Stomach (tissue), 9 donors: ENCODE data around the gene PPP1R37. TPM values are rescaled to one million over a fixed set of nuclear protein-coding genes. Genes with fewer than 3 reads are reported as not detected.
A peak's percentile ranks its signal among the peaks of the same experiment; 100 is the strongest.

Source experiments
- DNase-seq, 2 donors: peaks; one replicate each; pipeline versions ENCODE4 v3.0.0 to v3.0.0-alpha.2; 2013 to 2019
- H3K27ac ChIP-seq, 5 donors: fragments of 200-600 bp in 4 of 5; sonication (generic) in 4 of 5; one replicate each; pipeline ENCODE4 v1.5.1; 2013 to 2019; ENCODE audit warnings: mild to moderate bottlenecking in 1 of 5, moderate library complexity in 1 of 5
- H3K27me3 ChIP-seq, 3 donors: fragments of 200-600 bp; sonication (generic); one replicate each; pipeline ENCODE4 v1.5.1; 2017 to 2019; ENCODE audit warnings: mixed run types in 1 of 3
- H3K36me3 ChIP-seq, 4 donors: fragments of 200-600 bp; sonication (generic); 1 replicate in 3 of 4; 2 replicates in 1 of 4; pipeline ENCODE4 v1.5.1; 2016 to 2019
- H3K4me1 ChIP-seq, 4 donors: fragments of 200-600 bp; sonication (generic); one replicate each; pipeline ENCODE4 v1.5.1; 2016 to 2019
- H3K4me3 ChIP-seq, 4 donors: fragments of 200-600 bp; sonication (generic) in 3 of 4; one replicate each; pipeline ENCODE4 v1.5.1; 2016 to 2019; ENCODE audit warnings: mild to moderate bottlenecking in 1 of 4
- H3K9me3 ChIP-seq, 4 donors: fragments of 200-600 bp; sonication (generic); one replicate each; pipeline ENCODE4 v1.5.1; 2016 to 2019
- CTCF ChIP-seq, 7 experiments: fragments of 450-650 bp in 4 of 7; fragments of 200-600 bp in 3 of 7; sonication (generic) in 3 of 7; IDR thresholded peaks; one replicate each; pipeline ENCODE4 v1.5.1; 2016 to 2019; ENCODE audit warnings: antibody characterized with exemption in 7 of 7, control low read depth in 2 of 7, mild to moderate bottlenecking in 1 of 7
- EP300 ChIP-seq: sonication (generic); formaldehyde crosslinking; IDR thresholded peaks from one replicate; pipeline ENCODE4 v1.6.1; 2017; ENCODE audit warnings: antibody characterized with exemption
- POLR2A ChIP-seq, 4 donors: fragments of 450-650 bp; IDR thresholded peaks; one replicate each; pipeline ENCODE4 v1.6.1; 2016; ENCODE audit warnings: antibody characterized with exemption in 4 of 4, control low read depth in 2 of 4, mild to moderate bottlenecking in 1 of 4, moderate library complexity in 1 of 4
- POLR2AphosphoS5 ChIP-seq, 3 donors: sonication (generic); formaldehyde crosslinking; IDR thresholded peaks; one replicate each; pipeline ENCODE4 v1.6.1; 2016; ENCODE audit warnings: antibody characterized with exemption in 3 of 3
- WGBS, 5 donors: extraction: QIAGEN DNeasy Blood & Tissue Kit in 3 of 5; methylation state at CpG; one replicate each; pipeline versions ENCODE4 v1.1.5 to v1.1.7; 2013 to 2018; 5-methylcytosine and 5-hydroxymethylcytosine counted together
- intact Hi-C: fragments of 100-400 bp; cut with DNase I; formaldehyde crosslinking; loops from one replicate; pipeline ENCODE4 v1.15.1; 2023; ENCODE audit warnings: low total_unique reads
- polyA plus RNA-seq, 3 donors: library from polyadenylated mRNA; stranded (reverse); fragments of 200-250 nt; gene quantifications; one replicate each; pipeline ENCODE4 v1.2.3, GENCODE V29; 2013
- total RNA-seq, 5 donors: library from RNA; depleted of rRNA; stranded (reverse); fragments of >200 nt; gene quantifications; one replicate each; pipeline versions ENCODE4 v1.1.0 to v1.2.3, GENCODE V29; 2014 to 2016
- donor health status: healthy with polysubstance abuse.
- donor health status: Bipolar disorder and iron deficiency.
- donor health status: healthy.

Gene PPP1R37
- total and polyA plus RNA-seq, 8 donors, result 25.7 to 268 (median 53.9) TPM

- H3K4me1 ChIP-seq, result peaks cover 26 to 43% (median 40%) of the 10 kb centered on the region in 4 donors
- TF ChIP-seq CTCF (IDR thresholded peaks at IDR 0.05) (no peak), POLR2AphosphoS5 (IDR thresholded peaks at IDR 0.05) (no peak), EP300 (no peak)
- 82 to 95% (median 85%) methylated on average over 4 to 11 of the region's 11 CpGs for WGBS, 5 donors
- intact Hi-C loops, result no loop called here
- H3K27me3 ChIP-seq, result peaks cover 0 to 79% (median 45%) of the 10 kb centered on the region in 3 donors
- H3K4me3 ChIP-seq, result no peak overlapping the region
- no peak for DNase-seq
- no peaks in the 10 kb centered on the region for H3K36me3 ChIP-seq
- H3K27ac ChIP-seq, result no peak overlapping the region
- H3K9me3 ChIP-seq, result peaks cover 0 to 4% (median 0%) of the 10 kb centered on the region in 4 donors
Measured at GRCh38 chr19:45156011-45156630, 63.1 kb downstream of the PPP1R37 start.

- H3K4me3 ChIP-seq, result no peak overlapping the region
- peaks cover 0 to 79% (median 50%) of the 10 kb centered on the region in 3 donors for H3K27me3 ChIP-seq
- H3K9me3 ChIP-seq, result peaks cover 0 to 4% (median 0%) of the 10 kb centered on the region in 4 donors
- peak; percentile 36 to 76 for DNase-seq
- H3K4me1 ChIP-seq, result peaks cover 30 to 44% (median 43%) of the 10 kb centered on the region in 4 donors
- TF ChIP-seq POLR2A (IDR thresholded peaks at IDR 0.05) (no peak), POLR2AphosphoS5 (IDR thresholded peaks at IDR 0.05) (no peak), EP300 (no peak), CTCF (IDR thresholded peaks at IDR 0.05) (no peak)
- WGBS, 5 donors, result 47 to 57% (median 50%) methylated on average over 9 to 11 of the region's 11 CpGs
- no peak overlapping the region for H3K27ac ChIP-seq
- H3K36me3 ChIP-seq, result no peaks in the 10 kb centered on the region
- intact Hi-C loops, result no loop called here
Measured at GRCh38 chr19:45156751-45157150, 63.8 kb downstream of the PPP1R37 start.

- Histone ChIP-seq H3K4me3 (no peak overlapping the region), H3K9me3 (no peaks in the 10 kb centered on the region), H3K4me1 (peaks cover 13 to 34% (median 27%) of the 10 kb centered on the region in 4 donors), H3K27ac (no peak overlapping the region), H3K36me3 (no peaks in the 10 kb centered on the region), H3K27me3 (peaks cover 0 to 70% (median 33%) of the 10 kb centered on the region in 3 donors)
- intact Hi-C loops, result no loop called here
- no peak for DNase-seq
- WGBS, 5 donors, result 80 to 84% (median 81%) methylated on average over 23 to 27 of the region's 27 CpGs
- no peak for TF ChIP-seq EP300
- no peak for TF ChIP-seq POLR2AphosphoS5 (IDR thresholded peaks at IDR 0.05)
- no peak for TF ChIP-seq CTCF (IDR thresholded peaks at IDR 0.05)
- no peak for TF ChIP-seq POLR2A (IDR thresholded peaks at IDR 0.05)
Measured at GRCh38 chr19:45158503-45159209, 65.7 kb downstream of the PPP1R37 start.

- Histone ChIP-seq H3K27ac (no peak overlapping the region), H3K4me1 (peaks cover 7 to 31% (median 25%) of the 10 kb centered on the region in 4 donors), H3K27me3 (peaks cover 0 to 62% (median 31%) of the 10 kb centered on the region in 3 donors), H3K36me3 (no peaks in the 10 kb centered on the region), H3K9me3 (no peaks in the 10 kb centered on the region), H3K4me3 (no peak overlapping the region)
- no peak for TF ChIP-seq EP300
- no peak for TF ChIP-seq POLR2A (IDR thresholded peaks at IDR 0.05)
- TF ChIP-seq POLR2AphosphoS5 (IDR thresholded peaks at IDR 0.05), result no peak
- TF ChIP-seq CTCF (IDR thresholded peaks at IDR 0.05), result no peak
- intact Hi-C loops, result no loop called here
- 81 to 92% (median 85%) methylated on average over 11 to 12 of the region's 12 CpGs for WGBS, 5 donors
- no peak for DNase-seq
Measured at GRCh38 chr19:45159210-45159970, 66.4 kb downstream of the PPP1R37 start.
